Lower leg skin (tissue), 3 donors: ENCODE measurements around the gene RB1.

Experiments
- POLR2A ChIP-seq, 2 donors: fragments of 450-650 bp; IDR thresholded peaks; one replicate each; pipeline ENCODE4 v1.6.1; 2016 to 2017; ENCODE audit warnings: antibody characterized with exemption in 2 of 2, mild to moderate bottlenecking in 1 of 2, moderate library complexity in 1 of 2
- TF ChIP-seq, protein P1 (sequence below), 3 donors: fragments of 450-650 bp; IDR thresholded peaks; one replicate each; pipeline ENCODE4 v1.5.1; 2016; ENCODE audit warnings: antibody characterized with exemption in 3 of 3, mild to moderate bottlenecking in 3 of 3, moderate library complexity in 2 of 3

DNA sequence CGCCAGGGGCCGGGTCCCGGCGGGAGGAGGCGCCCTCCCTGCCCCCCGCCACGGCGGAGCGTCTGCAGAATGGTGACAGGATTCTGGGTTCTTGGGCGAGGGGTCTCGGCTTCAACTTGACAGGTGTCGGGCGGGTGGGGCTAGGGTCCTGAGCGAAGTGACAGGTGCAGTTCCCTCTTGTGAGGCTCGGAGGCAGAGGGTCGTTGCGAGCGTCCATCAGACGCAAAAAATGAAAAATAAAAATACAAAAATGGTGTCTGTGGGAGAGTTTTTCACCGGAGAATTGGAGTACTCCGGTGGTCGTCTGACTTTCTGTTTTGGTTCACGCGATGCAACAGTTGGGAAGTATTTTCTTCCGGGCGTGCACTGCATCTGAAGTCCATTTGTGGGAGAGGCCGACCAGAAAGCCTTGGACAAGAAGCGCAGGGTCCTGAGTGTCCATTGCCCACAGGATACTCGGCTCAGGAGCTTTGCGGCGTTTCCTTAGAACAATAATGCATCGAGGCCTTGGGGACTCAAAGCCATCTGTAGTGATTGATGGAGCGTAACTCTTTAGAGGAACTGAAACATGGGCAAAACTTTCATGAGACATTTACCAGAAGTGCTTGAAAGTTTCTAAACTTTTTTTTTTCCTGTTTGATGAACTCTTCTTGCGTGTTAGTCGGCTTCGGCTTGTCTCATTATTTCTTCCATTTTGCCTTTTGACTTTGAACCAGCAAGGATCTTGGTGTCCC is 759 bp downstream of the RB1 start:
- TF ChIP-seq, protein P1, sequence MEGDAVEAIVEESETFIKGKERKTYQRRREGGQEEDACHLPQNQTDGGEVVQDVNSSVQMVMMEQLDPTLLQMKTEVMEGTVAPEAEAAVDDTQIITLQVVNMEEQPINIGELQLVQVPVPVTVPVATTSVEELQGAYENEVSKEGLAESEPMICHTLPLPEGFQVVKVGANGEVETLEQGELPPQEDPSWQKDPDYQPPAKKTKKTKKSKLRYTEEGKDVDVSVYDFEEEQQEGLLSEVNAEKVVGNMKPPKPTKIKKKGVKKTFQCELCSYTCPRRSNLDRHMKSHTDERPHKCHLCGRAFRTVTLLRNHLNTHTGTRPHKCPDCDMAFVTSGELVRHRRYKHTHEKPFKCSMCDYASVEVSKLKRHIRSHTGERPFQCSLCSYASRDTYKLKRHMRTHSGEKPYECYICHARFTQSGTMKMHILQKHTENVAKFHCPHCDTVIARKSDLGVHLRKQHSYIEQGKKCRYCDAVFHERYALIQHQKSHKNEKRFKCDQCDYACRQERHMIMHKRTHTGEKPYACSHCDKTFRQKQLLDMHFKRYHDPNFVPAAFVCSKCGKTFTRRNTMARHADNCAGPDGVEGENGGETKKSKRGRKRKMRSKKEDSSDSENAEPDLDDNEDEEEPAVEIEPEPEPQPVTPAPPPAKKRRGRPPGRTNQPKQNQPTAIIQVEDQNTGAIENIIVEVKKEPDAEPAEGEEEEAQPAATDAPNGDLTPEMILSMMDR (IDR thresholded peaks at IDR 0.05) = no peak
- no peak for TF ChIP-seq POLR2A (IDR thresholded peaks at IDR 0.05)
